ENCODE data around the gene NRG2.

Gene NRG2

GRCh38 chr5:139833525-139833924, 209.6 kb downstream of the NRG2 start:
- intact Hi-C loops (cut with DNase I; ENCODE audit: low total_unique reads): no loop called here
- Histone ChIP-seq H3K9me3 (no peaks in the 10 kb centered on the region), H3K27me3 (peaks cover 0 to 23% of the 10 kb centered on the region in 2 donors), H3K4me3 (no peak overlapping the region), H3K27ac (no peak overlapping the region), H3K4me1 (no peaks in the 10 kb centered on the region), H3K36me3 (no peaks in the 10 kb centered on the region)
- no peak for TF ChIP-seq CTCF (IDR thresholded peaks at IDR 0.05)
- peak in 1 of 2 donors; percentile 10 for DNase-seq

- Histone ChIP-seq H3K9me3 (no peaks in the 10 kb centered on the region), H3K27me3 (peaks cover 0 to 10% of the 10 kb centered on the region in 2 donors), H3K4me1 (no peaks in the 10 kb centered on the region), H3K4me3 (no peak overlapping the region), H3K27ac (no peak overlapping the region), H3K36me3 (no peaks in the 10 kb centered on the region)
- intact Hi-C loops (cut with DNase I; ENCODE audit: low total_unique reads): no loop called here
- no peak for TF ChIP-seq CTCF (IDR thresholded peaks at IDR 0.05)
- DNase-seq: peak in 1 of 2 donors; percentile 3
These were observed 211.5 kb downstream of the NRG2 start for GRCh38 chr5:139831624-139832023.

GRCh38 chr5:139829471-139829870, 213.6 kb downstream of the NRG2 start:
- Histone ChIP-seq H3K36me3 (no peaks in the 10 kb centered on the region), H3K4me1 (no peaks in the 10 kb centered on the region), H3K27ac (no peak overlapping the region), H3K9me3 (no peaks in the 10 kb centered on the region), H3K27me3 (no peaks in the 10 kb centered on the region), H3K4me3 (no peak overlapping the region)
- no peak for TF ChIP-seq CTCF (IDR thresholded peaks at IDR 0.05)
- DNase-seq: no peak
- intact Hi-C loops (cut with DNase I; ENCODE audit: low total_unique reads): no loop called here

- Histone ChIP-seq H3K4me3 (no peak overlapping the region), H3K27ac (no peak overlapping the region), H3K36me3 (no peaks in the 10 kb centered on the region), H3K9me3 (no peaks in the 10 kb centered on the region), H3K27me3 (no peaks in the 10 kb centered on the region), H3K4me1 (no peaks in the 10 kb centered on the region)
- intact Hi-C loops (cut with DNase I; ENCODE audit: low total_unique reads): no loop called here
- no peak for TF ChIP-seq CTCF (IDR thresholded peaks at IDR 0.05)
- peak in 1 of 2 donors; percentile 33 for DNase-seq
These were observed 214.7 kb downstream of the NRG2 start for GRCh38 chr5:139828207-139828895.

GRCh38 chr5:139825690-139826089, 217.4 kb downstream of the NRG2 start:
- H3K27ac ChIP-seq: no peak overlapping the region
- H3K27me3 ChIP-seq: no peaks in the 10 kb centered on the region
- no peak for TF ChIP-seq CTCF (IDR thresholded peaks at IDR 0.05)
- intact Hi-C loops (cut with DNase I; ENCODE audit: low total_unique reads): no loop called here
- no peaks in the 10 kb centered on the region for H3K4me1 ChIP-seq
- H3K9me3 ChIP-seq: no peaks in the 10 kb centered on the region
- no peaks in the 10 kb centered on the region for H3K36me3 ChIP-seq
- no peak overlapping the region for H3K4me3 ChIP-seq
- peak in 1 of 2 donors; percentile 23 for DNase-seq

Measured in tibial artery (tissue), 4 donors.